ENCODE results near the gene C6orf132.

Gene C6orf132

GRCh38 chr6:42103753-42104094 is 38.7 kb downstream of the C6orf132 start:
- no peak for DNase-seq

GRCh38 chr6:42103216-42103615 is 39.2 kb downstream of the C6orf132 start:
- no peak for DNase-seq

DNA sequence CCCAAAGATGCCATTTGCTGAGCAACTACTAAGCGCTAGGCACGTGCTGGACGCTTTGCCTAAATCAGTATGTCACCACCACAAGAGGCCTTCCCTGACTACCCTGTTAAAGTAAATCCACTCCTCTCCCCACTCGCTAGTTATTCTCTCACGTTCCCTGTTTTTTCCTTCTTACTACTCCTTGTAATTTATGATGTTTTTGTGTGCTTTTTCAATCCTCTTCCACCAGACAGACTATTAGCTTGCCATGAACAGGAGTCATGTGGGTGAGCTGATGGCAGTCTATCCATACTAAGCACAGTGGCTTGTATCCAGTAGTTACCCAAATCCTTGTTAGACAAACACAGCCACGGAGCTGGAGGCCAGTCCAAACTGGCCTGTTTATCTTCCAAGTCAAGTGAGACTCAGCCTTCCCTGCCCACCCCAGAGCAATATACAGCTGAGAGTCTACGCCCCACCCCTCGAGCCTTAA is 41.2 kb downstream of the C6orf132 start:
- no peak for DNase-seq

DNA sequence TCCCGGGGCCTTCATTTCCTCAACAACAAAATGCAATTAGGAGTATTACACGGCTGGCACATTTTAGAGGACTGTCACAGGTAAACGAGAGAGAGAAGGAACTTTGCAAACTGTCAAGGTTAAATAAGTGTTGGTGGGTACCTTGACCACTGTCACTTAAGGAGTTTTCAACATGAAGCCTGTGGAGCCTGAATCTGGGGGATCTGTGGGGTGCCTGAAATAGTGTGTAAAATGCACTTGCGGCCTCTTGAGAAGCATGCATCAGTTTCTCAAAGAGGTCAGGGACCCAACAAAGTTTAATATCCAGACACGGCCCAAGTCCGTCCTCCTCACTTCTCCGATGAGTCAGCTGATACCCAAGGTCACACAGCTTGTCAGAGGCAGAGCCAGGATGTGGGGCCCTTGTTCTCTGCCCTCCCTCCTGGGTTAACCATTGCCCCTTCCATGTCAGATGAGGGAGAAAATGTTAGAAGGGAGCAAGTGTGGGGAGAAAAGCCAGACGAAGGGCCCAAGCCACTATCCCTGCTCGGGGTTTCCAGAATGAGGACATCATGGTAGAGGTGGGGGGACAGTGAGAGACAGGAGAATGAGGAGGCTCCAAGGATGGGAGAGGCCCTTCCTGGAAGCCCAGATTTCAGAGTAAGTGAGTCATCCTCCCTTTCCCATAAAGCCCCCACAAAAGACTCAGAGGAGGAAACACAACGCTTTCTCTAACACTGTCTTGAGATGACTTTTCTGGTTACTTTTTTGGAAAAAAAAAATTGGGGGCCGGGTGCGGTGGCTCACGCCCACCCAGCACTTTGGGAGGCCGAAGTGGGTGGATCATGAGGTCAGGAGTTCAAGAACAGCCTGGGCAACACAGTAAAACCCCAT is 42.2 kb downstream of the C6orf132 start:
- no peak for DNase-seq

GRCh38 chr6:42099340-42100028 is 42.9 kb downstream of the C6orf132 start:
- no peak for DNase-seq

DNA sequence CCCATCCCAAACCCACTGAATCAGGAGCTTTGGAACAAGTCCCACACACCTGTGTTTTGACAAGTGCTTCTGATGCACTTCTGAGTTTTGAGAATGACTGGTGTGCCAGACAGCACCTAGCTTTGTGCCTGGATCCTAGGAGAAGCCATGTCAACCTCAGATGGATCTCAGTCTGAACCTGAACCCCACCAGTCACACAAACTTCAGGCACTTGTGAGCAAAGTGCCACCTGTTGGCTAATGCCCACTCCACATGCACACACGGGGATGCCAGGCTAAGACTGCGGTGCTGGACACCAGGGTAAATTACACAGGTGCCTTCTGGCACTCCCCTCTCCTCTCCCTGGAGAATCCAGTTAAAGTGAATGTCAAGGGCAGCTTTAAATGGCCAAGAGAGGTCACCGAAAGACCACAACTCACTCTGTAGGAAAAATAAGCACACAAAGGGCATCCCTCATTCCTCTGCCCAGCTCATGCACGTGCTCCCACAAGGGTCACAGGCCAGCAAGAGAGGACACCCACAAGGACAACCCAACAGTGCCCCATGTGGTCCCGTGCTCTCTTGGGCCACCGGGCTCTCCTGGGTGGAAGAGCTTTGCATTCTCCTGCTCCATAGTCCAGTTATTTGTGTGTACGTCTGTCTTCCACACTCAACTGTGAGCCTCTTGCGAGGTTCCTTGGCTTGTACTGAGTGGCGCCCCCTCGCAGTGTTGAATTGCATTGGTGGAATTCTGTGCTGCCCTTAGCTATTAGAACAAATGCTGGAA is 46.5 kb downstream of the C6orf132 start:
- DNase-seq: no peak

DNA sequence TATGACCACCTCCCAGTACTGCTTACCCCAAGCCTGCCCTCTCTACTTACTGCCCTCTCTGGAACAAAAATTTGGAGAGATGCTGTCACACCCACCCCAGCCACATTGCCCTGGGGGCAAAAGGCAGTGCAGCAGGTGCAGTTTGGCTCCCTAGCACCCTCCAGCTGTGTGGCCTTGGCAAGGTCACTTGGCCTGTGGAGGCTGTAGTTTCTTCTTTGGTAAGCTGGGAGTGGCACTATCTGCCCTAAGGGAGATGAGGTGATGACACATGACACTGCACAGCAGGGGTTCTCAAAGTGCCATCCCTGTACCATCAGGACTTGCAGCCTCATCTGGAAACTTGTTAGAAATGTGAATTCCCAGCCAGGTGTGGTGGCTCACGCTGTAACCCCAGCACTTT is 47.3 kb downstream of the C6orf132 start:
- DNase-seq: no peak

- no peak for DNase-seq
Measured at GRCh38 chr6:42093582-42094329, 48.7 kb downstream of the C6orf132 start.

DNA sequence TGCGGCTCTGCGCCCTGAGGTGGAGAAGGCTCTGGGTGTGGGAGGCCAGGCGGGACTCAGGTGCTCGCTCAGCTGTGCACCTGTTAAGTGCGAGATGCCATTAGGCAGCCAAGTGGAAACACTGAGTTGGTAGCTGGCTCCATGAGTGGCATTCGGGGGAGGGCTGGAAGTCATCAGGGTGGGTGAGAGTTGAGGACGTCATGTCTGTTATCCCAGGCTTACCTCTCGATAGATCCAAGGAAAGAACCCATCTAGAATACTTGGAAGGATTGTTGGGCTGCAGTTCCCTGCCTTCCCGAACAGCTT is 50.7 kb downstream of the C6orf132 start:
- no peak for DNase-seq

DNA sequence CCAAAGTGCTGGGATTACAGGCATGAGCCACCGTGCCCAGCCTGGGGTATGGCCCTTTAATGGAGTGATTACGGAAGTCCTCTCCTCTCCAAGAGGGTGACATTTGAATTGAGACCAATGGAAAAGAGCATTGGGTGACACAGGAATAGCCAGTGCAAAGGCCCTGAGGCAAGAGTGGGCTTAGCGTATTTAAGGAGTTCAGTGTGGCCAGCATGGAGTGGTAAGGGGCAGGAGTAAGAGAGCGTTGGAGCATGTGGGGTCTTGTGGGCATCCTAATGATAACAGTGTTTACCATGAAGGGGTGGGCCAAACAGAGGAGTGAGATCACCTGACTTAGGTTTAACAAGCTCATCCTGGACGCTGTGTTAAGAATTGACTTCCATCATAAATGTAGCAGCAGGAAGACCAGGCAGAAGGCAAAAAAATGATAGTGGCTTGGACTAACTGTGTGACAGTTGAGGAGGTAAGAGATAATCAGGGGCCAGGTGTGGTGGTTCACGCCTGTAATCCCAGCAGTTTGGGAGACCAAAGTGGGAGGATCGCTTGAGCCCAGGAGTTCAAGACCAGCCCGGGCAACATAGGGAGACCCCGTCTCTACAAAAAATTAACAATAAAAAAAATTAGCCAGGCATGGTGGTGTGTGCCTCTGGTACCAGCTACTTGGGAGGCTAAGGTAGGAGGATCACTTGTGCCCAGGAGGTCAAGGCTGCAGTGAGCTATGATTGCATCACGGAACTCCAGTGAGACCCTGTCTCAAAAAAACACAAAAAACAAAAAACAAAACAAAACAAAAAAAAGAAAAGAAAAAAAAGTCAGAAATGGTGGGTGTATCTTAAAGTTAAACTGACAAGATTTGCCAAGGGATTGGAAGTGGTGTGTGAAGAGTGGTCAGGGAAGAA is 51.4 kb downstream of the C6orf132 start:
- DNase-seq: no peak

DNA sequence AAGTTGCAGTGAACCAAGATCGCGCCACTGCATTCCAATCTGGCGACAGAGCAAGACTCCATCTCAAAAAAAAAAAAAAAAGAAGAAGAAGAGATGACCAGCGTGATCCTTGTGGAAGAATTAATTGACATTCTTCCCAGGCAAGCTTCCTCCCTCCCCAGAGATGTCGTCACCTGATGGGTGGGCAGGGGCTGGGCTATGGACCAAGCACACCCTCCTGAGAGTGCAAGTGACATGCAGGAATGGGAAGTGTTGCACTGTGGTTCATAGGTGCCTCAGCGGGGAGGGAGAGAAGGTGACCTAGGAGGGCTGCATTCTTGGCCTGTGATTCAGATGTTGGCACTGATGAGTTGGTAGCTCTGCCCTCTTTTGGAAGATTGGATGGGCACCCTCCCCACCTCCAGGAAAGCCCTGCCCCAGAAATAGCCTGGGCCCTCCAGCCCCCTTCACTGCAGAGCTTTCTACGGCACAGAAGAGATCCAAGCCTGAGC is 54.3 kb downstream of the C6orf132 start:
- no peak for DNase-seq

DNA sequence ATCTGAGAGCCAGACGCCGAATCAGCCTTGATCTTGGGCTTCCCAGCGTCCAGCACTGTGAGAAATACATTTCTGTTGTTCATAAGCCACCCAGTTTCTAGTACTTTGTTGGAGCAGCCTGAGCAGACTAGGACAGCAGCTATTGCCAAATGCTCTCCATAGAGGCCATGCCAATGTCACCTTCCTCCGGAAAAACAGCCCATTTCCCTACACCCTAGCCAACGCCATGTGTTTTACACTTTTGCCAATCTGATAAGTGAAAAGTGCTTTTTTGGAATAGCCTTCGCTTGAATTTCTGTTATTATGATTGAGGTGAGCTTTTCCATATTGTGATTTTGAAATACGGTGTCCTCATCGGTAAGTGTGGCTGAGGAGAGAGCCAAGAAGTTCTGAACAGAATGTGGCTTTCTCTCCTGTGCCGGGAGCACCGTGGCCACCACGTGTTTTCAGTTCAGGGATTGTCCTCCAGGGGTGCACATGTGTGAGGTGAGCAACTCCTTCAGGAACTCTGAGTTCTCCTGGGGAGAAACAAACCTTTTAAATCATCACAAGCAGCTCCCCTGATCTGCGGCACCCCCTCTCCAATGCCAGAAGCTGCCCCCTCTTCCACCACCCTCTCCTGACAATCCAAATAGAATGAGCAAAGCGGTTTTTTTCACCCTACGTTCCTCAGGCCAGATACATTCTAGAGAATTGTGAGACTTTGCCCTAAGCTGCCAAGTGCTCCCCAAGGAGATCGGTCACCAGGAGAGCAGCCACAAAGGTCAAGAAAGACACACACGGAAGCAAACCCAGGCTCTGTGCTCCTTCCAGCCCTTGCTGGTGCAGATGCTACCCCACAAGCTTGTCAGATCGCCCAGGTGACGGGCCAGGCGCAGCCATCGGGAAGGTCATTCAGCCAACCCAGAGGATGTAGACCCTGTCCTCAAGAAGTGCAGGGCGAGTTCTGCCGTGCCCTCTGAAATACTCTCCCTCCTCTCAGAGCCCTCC is 56.1 kb downstream of the C6orf132 start:
- no peak for DNase-seq

- DNase-seq: no peak
Measured at GRCh38 chr6:42084889-42085288, 57.5 kb downstream of the C6orf132 start.

DNA sequence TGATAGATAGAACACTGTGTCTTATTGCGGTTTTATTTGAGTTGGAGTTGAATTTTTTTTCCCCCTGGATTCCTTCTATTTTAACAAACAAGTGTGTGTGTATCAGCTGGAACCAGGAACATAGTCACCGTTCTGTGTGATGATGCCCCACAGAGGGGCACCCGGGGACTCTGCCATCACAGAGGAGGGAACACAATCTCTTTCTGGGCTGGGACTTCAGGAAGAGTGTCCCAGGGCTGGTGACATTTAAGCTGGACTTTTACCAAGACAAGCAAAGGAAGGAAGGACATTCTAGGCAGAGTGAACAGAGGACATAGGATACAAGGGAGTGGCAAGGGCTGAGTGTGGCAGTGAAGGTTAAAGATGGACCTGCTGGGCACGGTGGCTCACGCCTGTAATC is 58.9 kb downstream of the C6orf132 start:
- no peak for DNase-seq

- DNase-seq: no peak
Measured at GRCh38 chr6:42079941-42080464, 62.4 kb downstream of the C6orf132 start.

DNA sequence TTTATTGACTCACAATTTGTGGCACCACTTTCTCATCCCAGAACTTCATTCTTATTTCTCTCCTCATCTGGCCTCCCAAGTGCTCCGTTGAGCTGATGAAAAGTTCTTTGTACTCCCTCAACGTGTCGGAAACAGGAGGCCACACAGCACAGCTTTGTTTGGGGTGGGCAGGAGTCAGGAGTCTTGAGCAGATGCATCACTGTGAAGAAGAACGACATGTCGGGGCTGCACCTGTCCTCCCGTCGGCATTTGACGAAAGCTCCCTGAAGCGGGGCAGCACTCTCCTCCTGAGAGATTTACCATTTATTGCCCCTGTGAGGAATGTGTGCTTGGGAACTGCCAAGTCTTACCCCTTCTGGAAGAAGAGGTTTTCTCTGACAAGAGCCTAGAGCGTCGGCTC is 64.0 kb downstream of the C6orf132 start:
- no peak for DNase-seq

DNA sequence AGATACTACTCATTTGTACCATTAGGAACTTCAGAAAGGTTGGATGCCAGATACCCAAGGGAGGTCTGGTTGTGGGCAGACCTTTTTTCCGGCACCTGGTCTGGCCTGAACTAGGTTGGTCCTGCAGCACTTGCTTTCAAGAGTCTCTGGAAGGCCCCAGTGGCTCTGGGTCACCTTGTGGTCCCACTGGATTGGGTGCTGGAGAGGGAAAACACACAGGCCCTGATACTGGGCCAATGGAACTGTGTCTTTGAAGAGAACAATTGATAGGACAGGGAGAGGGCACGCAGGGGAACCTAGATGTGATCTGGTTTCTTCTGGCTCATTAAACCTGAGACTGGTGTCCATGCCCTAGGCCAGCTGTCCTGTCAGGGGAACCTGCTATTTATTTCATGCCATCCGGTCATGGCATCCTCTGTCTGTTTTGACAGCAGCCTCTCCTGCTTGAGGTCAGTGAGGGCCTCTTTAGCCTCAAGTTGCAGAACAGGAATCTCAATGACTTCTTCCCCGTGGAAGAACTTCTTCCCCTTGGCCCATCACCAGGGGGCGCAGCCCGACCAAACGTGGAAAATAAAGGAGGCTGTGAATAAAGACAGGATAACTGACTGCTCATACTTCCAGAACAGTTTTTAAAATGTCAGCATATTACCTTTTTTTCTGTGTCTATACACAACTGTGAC is 67.1 kb downstream of the C6orf132 start:
- DNase-seq: peak; percentile 38 to 54

DNA sequence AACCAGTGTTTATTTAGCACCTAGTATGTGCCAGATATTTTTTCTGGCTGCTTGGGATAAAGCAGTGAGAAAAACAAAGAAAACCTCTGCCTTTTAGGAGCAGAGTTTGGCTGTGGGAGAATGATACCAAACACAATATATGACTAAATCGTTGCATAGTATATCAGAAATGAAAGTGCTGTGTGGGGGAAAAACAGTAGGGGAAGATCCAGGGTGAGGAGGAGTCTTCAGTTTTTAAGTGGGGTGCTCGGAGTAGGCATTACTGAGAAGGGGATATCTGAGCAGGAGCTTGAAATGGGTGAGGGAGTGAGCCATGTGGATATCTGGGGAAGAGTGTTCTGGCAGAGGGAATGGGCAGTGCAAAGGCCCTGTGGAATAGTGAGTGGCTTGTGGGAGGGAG is 69.1 kb downstream of the C6orf132 start:
- no peak for DNase-seq

GRCh38 chr6:42071881-42072583 is 70.4 kb downstream of the C6orf132 start:
- DNase-seq: no peak

Data from CD4-positive, alpha-beta T cell treated with Interferon alpha-2 for 1 hour (primary cell).